NCI-H1105 treated with DMSO at 0.1 percent for 48 hours (cell line): ENCODE data around the gene STAT3.
A peak's percentile ranks its signal among the peaks of the same experiment; 100 is the strongest.
"Not testable (repeated sequence)": the region's sequence is repeated elsewhere in the genome, so short reads cannot be mapped to it uniquely, and the experiment has no call there.

Source experiments
- DNase-seq: peaks from one replicate; lab custom pipeline; 2025; lab: John Stamatoyannopoulos, UW

The STAT3 gene

GRCh38 chr17:42313773-42314566 lies 74.3 kb downstream of the STAT3 start:
- no peak for DNase-seq

- DNase-seq = no peak
Measured at GRCh38 chr17:42313389-42313772, 74.9 kb downstream of the STAT3 start.

GRCh38 chr17:42312285-42313130 lies 75.7 kb downstream of the STAT3 start:
- peak; percentile 89 for DNase-seq

GRCh38 chr17:42312035-42312284 lies 76.3 kb downstream of the STAT3 start:
- DNase-seq = no peak

- no peak for DNase-seq
Measured at GRCh38 chr17:42311240-42312034, 76.8 kb downstream of the STAT3 start.

- DNase-seq = no peak
Measured at GRCh38 chr17:42310787-42311215, 77.4 kb downstream of the STAT3 start.

- DNase-seq = no peak
Measured at GRCh38 chr17:42309986-42310786, 78.1 kb downstream of the STAT3 start.

- no peak for DNase-seq
Measured at GRCh38 chr17:42309142-42309541, 79.1 kb downstream of the STAT3 start.

GRCh38 chr17:42308446-42308845 lies 79.8 kb downstream of the STAT3 start:
- no peak for DNase-seq

GRCh38 chr17:42307362-42307927 lies 80.8 kb downstream of the STAT3 start:
- no peak for DNase-seq

- no peak for DNase-seq
Measured at GRCh38 chr17:42306385-42306667, 81.9 kb downstream of the STAT3 start.

- no peak for DNase-seq
Measured at GRCh38 chr17:42305543-42306384, 82.5 kb downstream of the STAT3 start.

GRCh38 chr17:42305031-42305330 lies 83.3 kb downstream of the STAT3 start:
- not testable (repeated sequence) for DNase-seq

GRCh38 chr17:42304187-42305030 lies 83.8 kb downstream of the STAT3 start:
- DNase-seq = no peak

GRCh38 chr17:42303694-42304093 lies 84.5 kb downstream of the STAT3 start:
- DNase-seq = no peak

- DNase-seq = no peak
Measured at GRCh38 chr17:42301022-42301421, 87.2 kb downstream of the STAT3 start.

GRCh38 chr17:42299913-42300312 lies 88.3 kb downstream of the STAT3 start:
- not testable (repeated sequence) for DNase-seq

- DNase-seq = not testable (repeated sequence)
Measured at GRCh38 chr17:42299361-42299760, 88.9 kb downstream of the STAT3 start.

- DNase-seq = not testable (repeated sequence)
Measured at GRCh38 chr17:42297775-42298174, 90.5 kb downstream of the STAT3 start.

- no peak for DNase-seq
Measured at GRCh38 chr17:42296012-42296411, 92.2 kb downstream of the STAT3 start.
